ENCODE data around the gene RREB1.

DNA sequence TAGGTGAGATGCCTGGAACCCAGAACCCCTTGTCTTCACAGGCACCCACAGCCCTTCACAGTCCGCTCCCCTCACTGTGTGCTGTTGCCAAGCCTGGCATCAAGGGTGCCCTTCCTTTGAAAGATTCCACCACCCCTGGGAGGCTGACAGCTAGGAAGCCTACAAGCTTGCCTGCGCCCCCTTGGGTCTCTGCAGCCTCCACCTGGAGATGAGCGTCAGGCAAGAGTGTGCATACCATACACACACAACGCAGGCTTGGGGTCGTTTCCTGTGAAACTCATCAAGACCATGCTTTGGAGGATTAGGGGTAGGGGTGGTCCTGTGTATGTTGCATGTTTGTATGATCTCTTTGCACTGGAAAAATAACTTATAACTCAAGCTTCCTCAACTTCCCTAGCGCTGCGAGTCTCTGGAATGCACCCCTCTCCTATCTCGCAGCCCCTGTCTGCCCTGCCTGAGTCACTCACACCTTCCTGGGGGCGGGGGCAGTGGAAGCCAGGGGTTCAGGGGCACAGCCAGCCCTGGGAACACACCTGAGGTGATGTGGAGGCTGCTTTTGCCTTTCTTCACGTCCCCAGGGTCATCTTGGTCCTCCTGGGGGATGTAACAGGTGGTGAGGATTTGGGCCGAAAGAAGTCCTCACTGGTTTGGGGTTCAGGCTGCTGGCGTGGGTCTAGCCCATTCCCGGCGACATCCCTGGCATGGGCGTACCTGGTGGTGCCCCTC, 138.1 kb downstream of the RREB1 start:
- TF ChIP-seq, protein P1, sequence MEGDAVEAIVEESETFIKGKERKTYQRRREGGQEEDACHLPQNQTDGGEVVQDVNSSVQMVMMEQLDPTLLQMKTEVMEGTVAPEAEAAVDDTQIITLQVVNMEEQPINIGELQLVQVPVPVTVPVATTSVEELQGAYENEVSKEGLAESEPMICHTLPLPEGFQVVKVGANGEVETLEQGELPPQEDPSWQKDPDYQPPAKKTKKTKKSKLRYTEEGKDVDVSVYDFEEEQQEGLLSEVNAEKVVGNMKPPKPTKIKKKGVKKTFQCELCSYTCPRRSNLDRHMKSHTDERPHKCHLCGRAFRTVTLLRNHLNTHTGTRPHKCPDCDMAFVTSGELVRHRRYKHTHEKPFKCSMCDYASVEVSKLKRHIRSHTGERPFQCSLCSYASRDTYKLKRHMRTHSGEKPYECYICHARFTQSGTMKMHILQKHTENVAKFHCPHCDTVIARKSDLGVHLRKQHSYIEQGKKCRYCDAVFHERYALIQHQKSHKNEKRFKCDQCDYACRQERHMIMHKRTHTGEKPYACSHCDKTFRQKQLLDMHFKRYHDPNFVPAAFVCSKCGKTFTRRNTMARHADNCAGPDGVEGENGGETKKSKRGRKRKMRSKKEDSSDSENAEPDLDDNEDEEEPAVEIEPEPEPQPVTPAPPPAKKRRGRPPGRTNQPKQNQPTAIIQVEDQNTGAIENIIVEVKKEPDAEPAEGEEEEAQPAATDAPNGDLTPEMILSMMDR (IDR thresholded peaks at IDR 0.05), result no peak
- TF ChIP-seq POLR2AphosphoS5 (IDR thresholded peaks at IDR 0.05; ENCODE audit: insufficient read depth in 1 of 2, low read depth in 1 of 2), result no peak
- no peak for TF ChIP-seq POLR2A (IDR thresholded peaks at IDR 0.05)

Measured in vagina (tissue), 2 donors.